GM12801 (cell line): ENCODE results near the gene PRODH.

Experiments used
- CTCF ChIP-seq: IDR thresholded peaks from one replicate; pipeline ENCODE4 v1.5.1; 2011; ENCODE audit warnings: control low read depth; ENCODE audit not compliant: insufficient read length; ENCODE audit errors: extremely low read depth

PRODH gene

GRCh38 chr22:18970948-18971315 lies 34.8 kb upstream of the PRODH start:
- no peak for TF ChIP-seq CTCF

GRCh38 chr22:18970176-18970947 lies 34.3 kb upstream of the PRODH start:
- no peak for TF ChIP-seq CTCF

- TF ChIP-seq CTCF: no peak
Measured at GRCh38 chr22:18968011-18968749, 32.1 kb upstream of the PRODH start.

GRCh38 chr22:18966748-18967147 lies 30.7 kb upstream of the PRODH start:
- no peak for TF ChIP-seq CTCF

- TF ChIP-seq CTCF: no peak
Measured at GRCh38 chr22:18965526-18966421, 29.7 kb upstream of the PRODH start.

GRCh38 chr22:18962308-18962635 lies 26.2 kb upstream of the PRODH start:
- TF ChIP-seq CTCF: no peak

- TF ChIP-seq CTCF: no peak
Measured at GRCh38 chr22:18955696-18956095, 19.6 kb upstream of the PRODH start.
